Measurements from ENCODE around the gene JADE2. TPM values are rescaled to one million over a fixed set of nuclear protein-coding genes. Genes with fewer than 3 reads are reported as not detected.
A peak's percentile ranks its signal among the peaks of the same experiment; 100 is the strongest.

The JADE2 gene
- polyA plus RNA-seq, 5 donors: 13.5 to 18.8 (median 15.8) TPM

DNA sequence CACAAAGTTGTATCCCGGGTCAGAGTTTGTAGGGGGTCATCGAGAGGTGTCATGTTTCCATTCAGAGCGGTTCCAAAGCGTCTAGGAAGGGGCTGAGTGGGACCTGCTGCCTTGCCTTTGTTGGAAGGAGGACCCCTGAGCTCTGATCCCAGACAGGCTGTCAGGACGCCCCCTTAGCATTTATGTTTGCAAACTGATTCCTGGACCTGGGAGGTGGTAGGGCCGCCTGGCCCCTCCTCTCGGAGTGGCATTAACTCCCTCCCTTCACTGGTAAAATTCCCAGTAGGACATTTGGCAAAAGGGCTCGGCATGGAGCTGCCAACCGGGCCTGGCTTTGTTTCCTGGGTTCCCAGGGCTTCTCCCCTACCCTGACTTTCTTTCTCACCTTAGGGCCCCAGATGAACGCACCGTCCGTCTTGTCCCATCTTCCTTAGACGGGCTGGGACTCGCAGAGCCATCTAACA is 2.5 kb downstream of the JADE2 start:
- no peak for DNase-seq

DNA sequence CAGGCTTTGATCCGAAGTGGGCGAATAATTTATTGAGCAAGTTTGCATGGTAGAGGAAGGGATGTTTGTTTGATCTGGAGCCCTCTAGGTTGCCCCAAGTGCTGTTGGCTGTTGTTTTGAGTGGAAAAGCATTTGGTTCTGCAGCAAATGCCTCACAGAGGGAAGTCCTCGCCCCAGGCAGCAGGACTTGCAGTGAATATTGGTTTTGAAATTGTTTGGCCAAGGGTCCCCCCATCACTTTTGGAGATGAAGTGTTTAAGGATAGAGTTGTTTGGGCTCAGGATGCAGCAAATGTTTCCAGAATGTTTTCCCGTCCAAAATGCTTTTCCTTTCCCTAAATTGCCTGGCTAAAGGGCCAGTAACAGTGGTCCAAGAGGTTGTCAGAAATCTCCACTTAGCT is 3.1 kb downstream of the JADE2 start:
- DNase-seq: no peak

GRCh38 chr5:134529460-134529859 is 4.0 kb downstream of the JADE2 start:
- DNase-seq: no peak

GRCh38 chr5:134530301-134531077 is 5.0 kb downstream of the JADE2 start:
- DNase-seq: peak; percentile 76 to 84

DNA sequence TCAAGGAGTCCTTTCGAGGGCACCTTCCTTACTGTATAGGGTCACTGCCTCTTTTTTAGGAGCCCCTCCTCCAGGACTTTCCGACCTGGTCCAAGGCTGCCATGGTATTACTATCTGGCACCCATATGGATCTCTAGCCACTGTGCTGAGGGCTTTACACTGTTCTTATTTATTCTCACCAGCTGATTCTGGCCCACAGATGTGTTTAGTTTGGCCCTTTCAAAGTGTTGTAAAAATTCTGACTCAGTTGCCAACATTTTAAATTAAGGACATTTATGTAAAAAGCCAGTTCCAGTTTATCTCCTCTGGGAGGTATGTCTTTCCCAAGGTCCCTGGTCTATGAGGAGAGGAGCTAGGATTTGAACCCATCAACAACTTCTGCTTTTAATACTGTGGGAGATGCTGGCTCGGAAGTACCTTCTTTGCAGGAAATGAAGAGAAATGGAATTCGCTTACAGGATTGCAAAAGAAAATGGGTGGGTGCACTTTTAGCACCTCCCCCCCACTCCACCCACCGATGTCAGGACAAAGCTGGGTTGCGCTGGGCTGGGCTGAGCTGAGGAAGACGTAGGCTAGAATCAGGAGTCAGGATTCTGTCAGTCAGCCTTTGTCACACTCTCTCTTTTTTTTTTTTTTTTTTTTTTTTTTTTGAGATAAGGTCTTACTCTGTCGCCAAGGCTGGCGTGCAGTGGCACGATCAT is 7.8 kb downstream of the JADE2 start:
- no peak for DNase-seq

DNA sequence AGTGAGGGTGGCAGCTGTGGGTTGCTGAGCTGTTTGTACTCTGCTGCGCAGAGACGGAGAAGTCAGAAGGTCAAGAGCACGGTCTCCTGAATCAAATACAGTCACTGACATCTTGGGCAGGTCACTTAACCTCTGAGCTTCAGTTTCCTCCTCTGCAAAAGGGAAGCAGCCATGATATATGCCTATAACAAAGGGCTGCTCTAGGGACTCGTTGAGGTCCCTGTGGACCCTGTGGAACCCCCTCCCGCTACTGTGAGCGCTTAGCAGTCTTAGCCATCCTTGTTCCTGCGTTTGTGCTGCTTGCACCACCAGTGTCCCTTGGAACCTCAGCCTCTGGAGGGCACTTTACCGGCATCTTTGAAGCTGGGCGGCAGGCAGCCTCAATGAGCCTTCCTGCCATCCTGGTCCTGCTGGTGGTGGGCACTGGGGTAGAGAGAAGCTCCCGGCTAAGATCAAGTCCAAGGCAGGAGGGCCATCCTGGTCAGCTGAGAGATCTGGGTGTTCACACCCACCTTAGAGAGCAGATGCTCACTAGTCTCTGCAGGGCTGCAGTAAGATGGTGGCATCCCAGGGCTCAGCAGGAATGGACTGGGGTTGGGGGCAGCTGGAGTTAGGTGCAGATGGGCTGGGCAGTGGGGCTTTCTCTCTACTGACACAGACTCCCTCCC is 8.7 kb downstream of the JADE2 start:
- DNase-seq: no peak

DNA sequence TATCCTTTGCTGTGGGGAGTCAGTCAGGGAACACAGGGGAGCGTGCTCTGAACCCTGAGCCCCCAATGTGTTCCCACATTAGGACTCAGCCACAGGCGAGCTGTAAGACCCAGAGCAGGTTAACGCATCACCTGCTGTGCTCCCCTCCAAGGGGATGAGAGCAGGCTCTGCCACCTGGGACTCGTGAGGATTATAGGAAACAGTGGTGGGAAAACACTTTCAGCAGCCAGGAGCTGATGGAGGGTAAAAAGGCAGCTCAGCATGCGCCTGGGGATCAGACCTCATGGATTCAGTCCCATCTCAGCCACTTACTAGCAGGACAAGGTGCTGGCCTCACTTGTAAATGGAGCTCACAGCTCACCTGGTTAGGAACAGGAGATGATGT is 9.2 kb downstream of the JADE2 start:
- no peak for DNase-seq

- DNase-seq: no peak
Observed at GRCh38 chr5:134536876-134537275, 11.4 kb downstream of the JADE2 start.

GRCh38 chr5:134537297-134537696 is 11.8 kb downstream of the JADE2 start:
- no peak for DNase-seq

- DNase-seq: no peak
Observed at GRCh38 chr5:134538296-134538695, 12.8 kb downstream of the JADE2 start.

DNA sequence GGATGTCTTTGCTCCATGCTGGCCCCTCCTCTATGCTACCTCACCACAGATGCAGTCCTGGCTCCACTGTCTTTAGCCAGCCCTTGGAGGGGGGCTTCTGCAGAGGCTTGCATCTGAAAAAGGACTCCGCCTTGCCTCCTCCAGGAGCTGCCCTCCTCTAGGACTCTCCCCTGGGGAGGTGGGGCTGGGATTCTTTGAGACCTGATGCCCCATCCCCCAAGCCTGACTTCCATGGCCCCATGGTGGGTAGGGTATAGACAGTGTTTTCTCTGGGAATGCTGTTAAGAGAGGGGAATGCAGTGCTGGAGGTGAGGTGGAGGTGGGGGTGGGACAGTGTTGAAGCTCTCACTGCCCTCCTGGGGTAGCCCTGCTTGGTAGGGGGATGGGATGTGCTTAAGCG is 14.3 kb downstream of the JADE2 start:
- DNase-seq: no peak

- no peak for DNase-seq
Observed at GRCh38 chr5:134540747-134541733, 15.6 kb downstream of the JADE2 start.

GRCh38 chr5:134541736-134542376 is 16.4 kb downstream of the JADE2 start:
- peak; percentile 66 to 78 for DNase-seq

GRCh38 chr5:134543820-134544614 is 18.5 kb downstream of the JADE2 start:
- no peak for DNase-seq

DNA sequence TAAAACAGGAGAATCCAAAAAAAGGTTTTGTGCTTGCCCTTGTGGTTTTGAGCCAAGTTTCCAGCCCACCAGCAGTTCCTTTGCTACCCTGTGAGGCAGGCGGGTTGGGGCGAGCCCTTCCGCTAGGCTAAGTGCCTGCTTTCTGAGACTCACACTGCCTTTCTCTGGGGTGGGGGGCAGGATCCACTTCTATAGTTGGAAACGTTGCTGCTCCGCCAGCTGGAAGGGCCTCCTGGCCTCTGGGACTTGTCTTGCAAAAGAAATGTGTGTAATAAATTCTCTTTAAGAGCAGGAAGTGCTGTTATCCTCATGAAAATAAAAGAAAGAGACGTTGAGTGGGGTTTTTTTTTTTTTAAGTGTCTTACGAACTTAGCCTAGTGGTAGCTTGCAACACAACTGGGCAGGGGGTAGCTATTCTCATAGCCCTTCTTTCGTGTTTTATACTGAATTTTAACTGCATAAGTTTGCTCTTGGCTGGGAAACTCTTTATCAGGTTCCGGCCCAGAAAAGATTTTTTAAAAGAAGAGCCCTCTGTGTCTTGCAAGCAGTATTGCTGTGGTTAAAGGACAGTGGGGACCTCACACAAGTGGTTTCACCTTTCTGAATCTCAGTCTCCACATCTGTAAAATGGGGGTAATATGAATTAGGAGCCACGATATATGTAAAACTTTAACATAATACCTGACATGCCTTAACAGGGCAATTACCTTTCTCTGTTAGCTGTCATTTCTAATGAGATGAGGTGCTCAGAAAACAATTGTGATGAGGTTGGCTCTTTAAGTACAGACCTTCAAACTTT is 19.8 kb downstream of the JADE2 start:
- peak in 1 of 2 donors; percentile 76 for DNase-seq

- peak in 1 of 2 donors; percentile 42 for DNase-seq
Observed at GRCh38 chr5:134547066-134547465, 21.6 kb downstream of the JADE2 start.

DNA sequence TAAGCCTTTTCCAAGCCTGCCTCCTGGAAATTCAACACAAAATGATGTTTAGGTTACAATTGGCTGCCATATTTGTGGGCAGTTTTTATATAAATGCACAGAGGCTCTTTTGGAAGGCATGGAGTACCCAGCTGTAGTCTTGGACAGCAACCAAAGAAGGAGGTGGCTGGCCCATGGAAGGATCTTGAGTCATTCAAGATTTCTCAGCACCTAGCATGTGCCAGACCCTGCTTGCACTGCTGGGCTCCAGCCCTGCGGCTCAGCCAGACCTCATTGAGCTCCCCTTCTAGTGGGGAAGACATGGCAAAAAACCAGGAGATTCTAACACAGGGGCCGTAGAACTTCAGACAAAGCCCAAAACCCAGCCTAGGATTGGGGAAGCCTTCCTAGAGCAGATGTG is 22.1 kb downstream of the JADE2 start:
- DNase-seq: peak in 1 of 2 donors; percentile 57

- DNase-seq: no peak
Observed at GRCh38 chr5:134547999-134548658, 22.7 kb downstream of the JADE2 start.

- DNase-seq: no peak
Observed at GRCh38 chr5:134549714-134550113, 24.2 kb downstream of the JADE2 start.
